CD4-positive, alpha-beta T cell treated with Interferon alpha-2 for 1 hour (primary cell): Measurements from ENCODE around the gene PTBP1.
"Not testable (repeated sequence)": the region's sequence is repeated elsewhere in the genome, so short reads cannot be mapped to it uniquely, and the experiment has no call there.

Source experiments
- DNase-seq, 2 donors: peaks; one replicate each; pipeline ENCODE4 v3.0.0-alpha.2; 2020 to 2022

The PTBP1 gene

GRCh38 chr19:812049-812746 is 14.9 kb downstream of the PTBP1 start:
- no peak for DNase-seq

- DNase-seq: no peak
Measured at GRCh38 chr19:812747-813218, 15.5 kb downstream of the PTBP1 start.

GRCh38 chr19:813219-814151 is 16.2 kb downstream of the PTBP1 start:
- no peak for DNase-seq

- no peak for DNase-seq
Measured at GRCh38 chr19:814152-815078, 17.2 kb downstream of the PTBP1 start.

- no peak for DNase-seq
Measured at GRCh38 chr19:815079-815774, 18.0 kb downstream of the PTBP1 start.

- DNase-seq: no peak
Measured at GRCh38 chr19:815775-816499, 18.7 kb downstream of the PTBP1 start.

- no peak for DNase-seq
Measured at GRCh38 chr19:816500-816857, 19.2 kb downstream of the PTBP1 start.

GRCh38 chr19:820212-820611 is 23.0 kb downstream of the PTBP1 start:
- DNase-seq: not testable (repeated sequence)

- no peak for DNase-seq
Measured at GRCh38 chr19:821231-821824, 24.1 kb downstream of the PTBP1 start.

GRCh38 chr19:821825-822503 is 24.7 kb downstream of the PTBP1 start, which contains the start of gene PLPPR3:
Gene PLPPR3, minus strand, starts transcription at chr19:821955. Its CDS starts 396 bp downstream, at chr19:821559.
- no peak for DNase-seq

GRCh38 chr19:823565-824121 is 26.4 kb downstream of the PTBP1 start:
- no peak for DNase-seq

GRCh38 chr19:824885-825284 is 27.6 kb downstream of the PTBP1 start:
- DNase-seq: no peak

GRCh38 chr19:825897-826644 is 28.8 kb downstream of the PTBP1 start:
- DNase-seq: no peak

- no peak for DNase-seq
Measured at GRCh38 chr19:827314-827709, 30.1 kb downstream of the PTBP1 start.

GRCh38 chr19:827710-828321 is 30.6 kb downstream of the PTBP1 start, which contains the start of gene AZU1:
Gene AZU1, plus strand, starts transcription at chr19:827837. Its CDS starts 10 bp downstream, at chr19:827847.
- no peak for DNase-seq

GRCh38 chr19:829129-829758 is 32.0 kb downstream of the PTBP1 start:
- no peak for DNase-seq

GRCh38 chr19:831407-832369 is 34.4 kb downstream of the PTBP1 start:
- DNase-seq: no peak
